Pulmonary artery endothelial cell (primary cell): Measurements from ENCODE around the gene MRAP. TPM values are rescaled to one million over a fixed set of nuclear protein-coding genes. Genes with fewer than 3 reads are reported as not detected.
"Not testable (repeated sequence)": the region's sequence is repeated elsewhere in the genome, so short reads cannot be mapped to it uniquely, and the experiment has no call there.

ENCODE experiments used
- DNase-seq: peaks from one replicate; pipeline ENCODE4 v3.0.0-alpha.2; 2011; ENCODE audit warnings: low read depth, low spot score
- total RNA-seq: library from RNA; depleted of rRNA; stranded (reverse); fragments of >200 nt; gene quantifications from 2 replicates; pipeline ENCODE4 v1.2.3, GENCODE V29; 2014

The MRAP gene
- total RNA-seq, 1 donor from 2014 or later: not detected

GRCh38 chr21:32299695-32300094 is 1.0 kb downstream of the MRAP start:
- DNase-seq: no peak

GRCh38 chr21:32300117-32300681 is 1.5 kb downstream of the MRAP start:
- DNase-seq: no peak

GRCh38 chr21:32301596-32301995 is 2.9 kb downstream of the MRAP start:
- no peak for DNase-seq

- DNase-seq: no peak
Observed at GRCh38 chr21:32302560-32302959, 3.9 kb downstream of the MRAP start.

GRCh38 chr21:32303385-32303784 is 4.7 kb downstream of the MRAP start:
- DNase-seq: no peak

GRCh38 chr21:32304998-32305397 is 6.3 kb downstream of the MRAP start:
- DNase-seq: no peak

GRCh38 chr21:32306021-32306780 is 7.5 kb downstream of the MRAP start:
- no peak for DNase-seq

GRCh38 chr21:32307706-32308105 is 9.1 kb downstream of the MRAP start:
- DNase-seq: no peak

GRCh38 chr21:32308696-32309095 is 10.0 kb downstream of the MRAP start:
- DNase-seq: no peak

- no peak for DNase-seq
Observed at GRCh38 chr21:32309906-32310460, 11.3 kb downstream of the MRAP start.

- not testable (repeated sequence) for DNase-seq
Observed at GRCh38 chr21:32310976-32311375, 12.3 kb downstream of the MRAP start.

- DNase-seq: no peak
Observed at GRCh38 chr21:32311621-32312020, 13.0 kb downstream of the MRAP start.

- no peak for DNase-seq
Observed at GRCh38 chr21:32312326-32312725, 13.7 kb downstream of the MRAP start.

GRCh38 chr21:32312976-32313375 is 14.3 kb downstream of the MRAP start:
- DNase-seq: no peak

- DNase-seq: no peak
Observed at GRCh38 chr21:32314806-32315205, 16.2 kb downstream of the MRAP start.

- DNase-seq: no peak
Observed at GRCh38 chr21:32315511-32316281, 17.0 kb downstream of the MRAP start.

- no peak for DNase-seq
Observed at GRCh38 chr21:32316361-32317215, 17.9 kb downstream of the MRAP start.

GRCh38 chr21:32317726-32318125 is 19.1 kb downstream of the MRAP start:
- no peak for DNase-seq

GRCh38 chr21:32319012-32319411 is 20.4 kb downstream of the MRAP start:
- DNase-seq: no peak

- DNase-seq: no peak
Observed at GRCh38 chr21:32320059-32320458, 21.4 kb downstream of the MRAP start.

- no peak for DNase-seq
Observed at GRCh38 chr21:32320726-32321125, 22.1 kb downstream of the MRAP start.
